GM12878 (cell line): ENCODE data around the gene ZNF827. TPM values are rescaled to one million over a fixed set of nuclear protein-coding genes. Genes with fewer than 3 reads are reported as not detected.

Experiments used
- ATAC-seq: fragments of 200-7000 bp; cut with Tn5 transposase; 3 replicates; pipeline ENCODE4 v1.9.1; 2020; ENCODE audit warnings: mild to moderate bottlenecking, moderate library complexity
- BruUV-seq: library from RNA; stranded (reverse); fragments of 400-500 nt; replicated peaks from 2 replicates; lab custom pipeline; 2021; lab: Mats Ljungman, UMichigan
- CTCF ChIA-PET: fragments of 300-600 bp; sonication (Branson Sonifier 250); formaldehyde crosslinking; extraction: SDS; loops from one replicate; lab custom pipeline; 2021; ENCODE audit warnings: inconsistent platforms; lab: Yijun Ruan, JAX
- POLR2A ChIA-PET: fragments of 350-600 bp; formaldehyde crosslinking; extraction: SDS; loops from one replicate; lab custom pipeline; 2021; ENCODE audit warnings: inconsistent platforms; lab: Charles Lee
- RAD21 ChIA-PET: fragments of 300-600 bp; sonication (Branson Sonifier 250); formaldehyde crosslinking; loops from one replicate; lab custom pipeline; 2023; ENCODE audit warnings: antibody characterized with exemption; ENCODE audit not compliant: unreplicated experiment; lab: Charles Lee
- SMC1A ChIA-PET: fragments of 300-600 bp; sonication (Branson Sonifier 250); formaldehyde crosslinking; loops from one replicate; lab custom pipeline; 2023; ENCODE audit not compliant: unreplicated experiment, uncharacterized antibody; lab: Charles Lee
- DNase-seq: peaks from one replicate; pipeline ENCODE4 v3.0.0-alpha.2; 2011; ENCODE audit warnings: low read depth, low spot score
- FAIRE-seq: peaks from 3 replicates; lab custom pipeline; 2011; peaks lifted over from hg19 to GRCh38; lab: Jason Lieb, UNC
- H2AFZ ChIP-seq: 2 replicates; pipeline ENCODE4 v1.6.0; 2011; ENCODE audit warnings: low read depth, low read length, control low read depth; ENCODE audit not compliant: control insufficient read depth
- H3K27ac ChIP-seq: 2 replicates; pipeline ENCODE4 v1.5.1; 2011; ENCODE audit warnings: control low read depth; ENCODE audit not compliant: control insufficient read depth, insufficient read depth
- H3K27me3 ChIP-seq, 2 experiments: replicated peaks in 1 of 2; 2 replicates each; pipeline versions ENCODE4 v1.6.0 to v1.6.1; 2011; ENCODE audit warnings: low read length in 1 of 2; ENCODE audit not compliant: control insufficient read depth in 2 of 2, insufficient read depth in 2 of 2
- H3K36me3 ChIP-seq, 2 experiments: 2 replicates each; pipeline ENCODE4 v1.5.1; 2011; ENCODE audit warnings: low read length in 1 of 2; ENCODE audit not compliant: control insufficient read depth in 2 of 2, insufficient read depth in 2 of 2
- H3K4me1 ChIP-seq: 2 replicates; pipeline ENCODE4 v1.6.1; 2011; ENCODE audit warnings: mild to moderate bottlenecking, low read length, moderate library complexity, mixed read lengths; ENCODE audit not compliant: control insufficient read depth, insufficient read depth
- H3K4me2 ChIP-seq: 2 replicates; pipeline ENCODE4 v1.6.0; 2011; ENCODE audit warnings: control low read depth; ENCODE audit not compliant: control insufficient read depth, insufficient read depth
- H3K4me3 ChIP-seq: fragments of 200-600 bp; sonication (generic); 2 replicates; pipeline ENCODE4 v1.5.1; 2016
- H3K79me2 ChIP-seq: 2 replicates; pipeline ENCODE4 v1.6.0; 2011; ENCODE audit warnings: low read length; ENCODE audit not compliant: control insufficient read depth, insufficient read depth
- H3K9ac ChIP-seq: 2 replicates; pipeline ENCODE4 v1.8.0; 2011; ENCODE audit warnings: low read length, control low read depth, mixed read lengths; ENCODE audit not compliant: control insufficient read depth, insufficient read depth
- H3K9me3 ChIP-seq: replicated peaks from 3 replicates; pipeline ENCODE4 v1.5.1; 2011; ENCODE audit warnings: mild to moderate bottlenecking, low read length; ENCODE audit not compliant: control insufficient read depth, insufficient read depth
- H4K20me1 ChIP-seq: 2 replicates; pipeline ENCODE4 v1.6.0; 2011; ENCODE audit not compliant: control insufficient read depth, insufficient read depth
- BMI1 ChIP-seq: fragments of 450-650 bp; IDR thresholded peaks from 2 replicates; pipeline ENCODE4 v1.6.1; 2016; ENCODE audit warnings: mild to moderate bottlenecking, moderate library complexity, borderline replicate concordance
- DPF2 ChIP-seq: fragments of 450-650 bp; IDR thresholded peaks from 2 replicates; pipeline ENCODE4 v1.6.1; 2017; ENCODE audit warnings: mild to moderate bottlenecking
- EP300 ChIP-seq, 2 experiments: fragments of 150-350 bp in 1 of 2; IDR thresholded peaks; 2 replicates each; pipeline ENCODE4 v1.6.1; 2011 to 2012; ENCODE audit warnings: low read depth in 2 of 2, low read length in 2 of 2, borderline replicate concordance in 1 of 2, improper control_type of control experiment in 1 of 2, inconsistent platforms in 1 of 2; ENCODE audit not compliant: control insufficient read depth in 1 of 2
- EZH2 ChIP-seq: IDR thresholded peaks from 2 replicates; pipeline ENCODE4 v1.6.1; 2012; ENCODE audit warnings: low read depth, mild to moderate bottlenecking, control low read depth, inconsistent platforms, low read length, borderline replicate concordance; ENCODE audit not compliant: control insufficient read depth
- FOXK2 ChIP-seq: fragments of 450-650 bp; IDR thresholded peaks from 2 replicates; pipeline ENCODE4 v1.6.1; 2017; ENCODE audit warnings: mild to moderate bottlenecking, moderate library complexity
- HCFC1 ChIP-seq: fragments of 150-350 bp; IDR thresholded peaks from 2 replicates; pipeline ENCODE4 v1.6.1; 2014; ENCODE audit warnings: low read length
- MYB ChIP-seq: fragments of 150-350 bp; IDR thresholded peaks from 2 replicates; pipeline ENCODE4 v1.6.1; 2014; ENCODE audit warnings: mild to moderate bottlenecking, low read depth, low read length, borderline replicate concordance
- POLR2A ChIP-seq: IDR thresholded peaks from 2 replicates; pipeline ENCODE4 v1.6.1; 2011; ENCODE audit warnings: low read depth, mild to moderate bottlenecking, low read length
- POLR2AphosphoS5 ChIP-seq: IDR thresholded peaks from 2 replicates; pipeline ENCODE4 v1.6.1; 2011; ENCODE audit warnings: mild to moderate bottlenecking, low read length, inconsistent platforms
- RBBP5 ChIP-seq: fragments of 200-600 bp; sonication (generic); conservative IDR thresholded peaks from 2 replicates; pipeline ENCODE4 v1.6.1; 2016
- TAF1 ChIP-seq: IDR thresholded peaks from 2 replicates; pipeline ENCODE4 v1.6.1; 2011; ENCODE audit warnings: mild to moderate bottlenecking, low read depth, low read length, borderline replicate concordance
- ZNF24 ChIP-seq: fragments of 450-650 bp; IDR thresholded peaks from 2 replicates; pipeline ENCODE4 v1.6.1; 2017; ENCODE audit warnings: antibody characterized with exemption, mild to moderate bottlenecking
- ZNF274 ChIP-seq: IDR thresholded peaks from one replicate; pipeline ENCODE4 v1.8.0; 2011; ENCODE audit not compliant: insufficient read length, insufficient read depth
- ZZZ3 ChIP-seq: IDR thresholded peaks from 2 replicates; pipeline ENCODE4 v1.6.1; 2011; ENCODE audit warnings: low read depth; ENCODE audit not compliant: control insufficient read depth, insufficient read length
- WGBS: methylation state at CpG from one replicate; pipeline ENCODE4 v1.1.6; 2016; ENCODE audit warnings: low lambda C conversion rate; ENCODE audit not compliant: insufficient replicate concordance, insufficient coverage; ENCODE audit errors: missing lambda C conversion rate; 5-methylcytosine and 5-hydroxymethylcytosine counted together
- in situ Hi-C: fragments of 300-500 bp; cut with MboI; formaldehyde crosslinking; loops from 9 replicates; pipeline ENCODE4 v1.14.3; 2018; ENCODE audit warnings: mixed read lengths
- intact Hi-C: fragments of 100-400 bp; cut with micrococcal nuclease; formaldehyde crosslinking; loops from one replicate; pipeline ENCODE4 v1.14.2; 2022; ENCODE audit not compliant: unreplicated experiment
- polyA plus RNA-seq, 11 experiments: library from polyadenylated mRNA; depleted of rRNA in 4 of 11; unstranded in 6 of 11; stranded (reverse) in 5 of 11; fragments of >200 nt; fragmentation: Nextera tagmentation in 4 of 11; fragmentation: Illumina TruSeq in 1 of 11; extraction: Ambion mirVana in 4 of 11; extraction: Trizol in 1 of 11; gene quantifications; 1 replicate in 1 of 11; 2 replicates in 10 of 11; pipeline versions ENCODE4 v1.2.1 to v1.2.3, GENCODE V29; 2011 to 2016; ENCODE audit warnings: inconsistent platforms in 2 of 11, missing spikeins in 2 of 11, low read depth in 1 of 11
- total RNA-seq, 4 experiments: library from RNA; depleted of rRNA in 3 of 4; stranded (reverse); fragments of >200 nt in 3 of 4; fragmentation: Illumina TruSeq in 1 of 4; extraction: Trizol in 1 of 4; gene quantifications; 2 replicates each; pipeline versions ENCODE4 v1.2.1 to v1.2.3, GENCODE V29; 2013 to 2021
- TF ChIP-seq, protein P1 (sequence below): fragments of 450-650 bp; IDR thresholded peaks from 2 replicates; pipeline ENCODE4 v1.6.1; 2016; ENCODE audit warnings: mild to moderate bottlenecking

ZNF827 gene
- total and polyA plus RNA-seq, 10 of the 15 experiments (the other 5 are each of a cell fraction or from before 2014, with no cell fraction given) = 3.8 to 31.5 (median 13.6) TPM

DNA sequence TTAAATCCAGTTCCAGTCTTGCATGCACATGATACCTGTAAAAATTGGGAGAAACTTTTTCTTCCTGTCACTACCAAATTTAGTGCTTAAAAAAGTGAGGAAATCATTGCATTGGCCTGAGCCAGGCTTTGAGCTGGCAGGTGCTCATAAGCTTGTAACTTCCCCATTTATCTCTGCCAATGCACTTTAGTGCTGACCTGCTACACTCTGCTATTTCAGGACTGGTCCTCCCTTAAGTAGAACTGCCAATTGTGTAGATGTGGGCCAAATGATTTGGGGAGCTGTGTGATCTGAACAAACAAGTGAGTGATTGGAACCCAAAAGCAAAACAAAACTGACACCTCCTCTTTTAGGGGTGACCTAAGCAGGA is 51.8 kb downstream of the ZNF827 start:
- no peak overlapping the region for H2AFZ ChIP-seq
- ChIA-PET CTCF (interaction anchor here (0.6 to 2.4 kb wide), 6 partner anchors 9 to 106 kb away, joined by 3 to 7 read pairs (median 4); no protein-coding TSS in a partner anchor), RAD21 (interaction anchor here (0.7 to 2.8 kb wide), 5 partner anchors 18 to 53 kb away, joined by 3 to 10 read pairs (median 4); no protein-coding TSS in a partner anchor), SMC1A (interaction anchor here (0.7 to 3.6 kb wide), 10 partner anchors 9 to 79 kb away, joined by 3 to 20 read pairs (median 6); partner anchors contain the start of gene ZNF827), POLR2A (interaction anchor here (1.1 to 2.8 kb wide), 5 partner anchors 10 to 264 kb away, joined by 3 to 10 read pairs (median 3); no protein-coding TSS in a partner anchor)
- TF ChIP-seq, protein P1, sequence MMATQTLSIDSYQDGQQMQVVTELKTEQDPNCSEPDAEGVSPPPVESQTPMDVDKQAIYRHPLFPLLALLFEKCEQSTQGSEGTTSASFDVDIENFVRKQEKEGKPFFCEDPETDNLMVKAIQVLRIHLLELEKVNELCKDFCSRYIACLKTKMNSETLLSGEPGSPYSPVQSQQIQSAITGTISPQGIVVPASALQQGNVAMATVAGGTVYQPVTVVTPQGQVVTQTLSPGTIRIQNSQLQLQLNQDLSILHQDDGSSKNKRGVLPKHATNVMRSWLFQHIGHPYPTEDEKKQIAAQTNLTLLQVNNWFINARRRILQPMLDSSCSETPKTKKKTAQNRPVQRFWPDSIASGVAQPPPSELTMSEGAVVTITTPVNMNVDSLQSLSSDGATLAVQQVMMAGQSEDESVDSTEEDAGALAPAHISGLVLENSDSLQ = 0 out of 2 replicates have a peak, but pooled peaks have one; percentile 23
- no peak for TF ChIP-seq MYB
- BruUV-seq = no TSS peak
- no peak overlapping the region for H3K4me2 ChIP-seq
- FAIRE-seq = no peak
- H3K4me1 ChIP-seq = peaks cover 44% of the 10 kb centered on the region
- H4K20me1 ChIP-seq = peaks cover 5% of the 10 kb centered on the region; the same call in 1 of the 2 replicates
- no peak overlapping the region for H3K9ac ChIP-seq
- peak; percentile 55 for ATAC-seq
- H3K9me3 ChIP-seq = no peaks in the 10 kb centered on the region
- in situ Hi-C loops (no loop called here), intact Hi-C loops (loop anchor here (2.0 to 5.0 kb wide), 2 partner anchors 50 to 78 kb away; partner anchors contain the start of gene ZNF827)
- no peak for DNase-seq
- peak overlapping the region; percentile 17; the same call in 1 of the 2 replicates for H3K27ac ChIP-seq
- peaks cover 14 to 34% of the 10 kb centered on the region in 2 experiments for H3K36me3 ChIP-seq
- no peak overlapping the region for H3K4me3 ChIP-seq
- peaks cover 40% of the 10 kb centered on the region for H3K79me2 ChIP-seq
- H3K27me3 ChIP-seq = no peaks in the 10 kb centered on the region

GRCh38 chr4:145885666-145886065 is 53.0 kb downstream of the ZNF827 start:
- Histone ChIP-seq H3K4me3 (no peak overlapping the region), H2AFZ (no peak overlapping the region), H4K20me1 (peaks cover 5% of the 10 kb centered on the region; the same call in 1 of the 2 replicates), H3K4me2 (no peak overlapping the region), H3K79me2 (peaks cover 48% of the 10 kb centered on the region), H3K9ac (no peak overlapping the region), H3K4me1 (peaks cover 46% of the 10 kb centered on the region), H3K9me3 (no peaks in the 10 kb centered on the region), H3K27ac (no peak overlapping the region), H3K27me3 (no peaks in the 10 kb centered on the region), H3K36me3 (peaks cover 12 to 37% of the 10 kb centered on the region in 2 experiments)
- DNase-seq (no peak), FAIRE-seq (no peak), ATAC-seq (no peak)
- WGBS = 92% methylated on average over 9 of the region's 9 CpGs
- in situ Hi-C loops (no loop called here), intact Hi-C loops (loop anchor here (2.0 to 5.0 kb wide), 2 partner anchors 52 to 77 kb away; partner anchors contain the start of gene ZNF827)
- POLR2A ChIA-PET = interaction anchor here (1.0 to 1.1 kb wide), 2 partner anchors 15 to 55 kb away, joined by 3 to 5 read pairs; no protein-coding TSS in a partner anchor
- BruUV-seq = no TSS peak
- CTCF ChIA-PET = interaction anchor here (0.6 to 0.7 kb wide), 2 partner anchors 56 to 117 kb away, joined by 3 read pairs; no protein-coding TSS in a partner anchor
- RAD21 ChIA-PET = no interaction called here
- SMC1A ChIA-PET = interaction anchor here (3.6 kb wide), 1 partner anchor 10 kb away, joined by 20 read pairs; no protein-coding TSS in a partner anchor
- TF ChIP-seq BMI1 = no peak
- no peak for TF ChIP-seq RBBP5
- no peak for TF ChIP-seq ZNF274
- no peak for TF ChIP-seq EP300 (IDR thresholded peaks at IDR 0.05; ENCODE audit: borderline replicate concordance in 1 of 2, control insufficient read depth in 1 of 2, low read depth in 2 of 2, low read length in 2 of 2)
- no peak for TF ChIP-seq EZH2
- no peak for TF ChIP-seq FOXK2
- TF ChIP-seq TAF1 = no peak
- TF ChIP-seq POLR2AphosphoS5 = no peak
- no peak for TF ChIP-seq HCFC1
- no peak for TF ChIP-seq DPF2
- no peak for TF ChIP-seq POLR2A
- TF ChIP-seq ZNF24 = no peak
- TF ChIP-seq ZZZ3 = no peak
